Measurements from ENCODE around the gene KRT6A.

Gene KRT6A

DNA sequence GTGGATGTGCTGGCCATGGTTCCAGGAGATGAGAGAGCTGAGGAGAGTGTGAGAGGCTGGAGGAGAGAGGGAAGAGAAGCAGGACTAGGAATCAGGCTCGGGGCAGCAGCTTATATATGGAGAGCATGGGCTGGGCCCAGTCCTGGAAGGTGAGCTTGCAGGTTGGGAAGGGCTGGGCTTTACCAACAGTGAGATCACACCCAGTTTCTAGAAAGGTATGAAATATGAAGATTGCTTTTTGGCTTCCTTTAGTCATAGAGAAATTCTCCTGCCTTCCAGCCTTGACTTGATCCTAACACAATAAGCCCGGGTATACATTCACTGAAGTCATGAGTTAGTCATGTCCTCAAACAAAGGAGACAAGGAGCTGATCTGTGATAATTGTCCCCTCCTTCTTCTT lies at the start of gene KRT6A:
Gene KRT6A (minus strand): TSS at position 86 of the 400 bp plus-strand sequence. CDS start 69 bp downstream, at position 17.
- DNase-seq, result no peak

DNA sequence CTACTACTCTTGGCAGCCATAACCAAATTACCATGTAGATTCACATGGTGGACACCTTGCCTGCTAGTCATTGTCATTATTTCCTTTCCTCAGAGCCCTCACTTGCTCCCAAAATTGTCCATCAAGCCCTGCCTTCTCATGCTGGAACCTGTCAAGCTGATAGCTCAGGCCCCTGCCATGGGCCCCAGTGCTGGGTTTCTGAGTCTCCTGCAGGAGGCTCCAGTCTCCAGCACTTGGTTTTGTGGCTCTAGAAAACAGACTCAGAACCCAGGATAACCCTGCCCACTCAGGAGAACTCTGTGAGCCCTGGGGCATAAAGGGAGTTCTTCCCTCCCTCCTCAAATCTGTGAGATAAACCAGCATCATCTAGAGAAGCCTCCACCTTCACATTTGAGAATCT lies 49.1 kb upstream of the KRT6A start:
- no peak for DNase-seq

DNA sequence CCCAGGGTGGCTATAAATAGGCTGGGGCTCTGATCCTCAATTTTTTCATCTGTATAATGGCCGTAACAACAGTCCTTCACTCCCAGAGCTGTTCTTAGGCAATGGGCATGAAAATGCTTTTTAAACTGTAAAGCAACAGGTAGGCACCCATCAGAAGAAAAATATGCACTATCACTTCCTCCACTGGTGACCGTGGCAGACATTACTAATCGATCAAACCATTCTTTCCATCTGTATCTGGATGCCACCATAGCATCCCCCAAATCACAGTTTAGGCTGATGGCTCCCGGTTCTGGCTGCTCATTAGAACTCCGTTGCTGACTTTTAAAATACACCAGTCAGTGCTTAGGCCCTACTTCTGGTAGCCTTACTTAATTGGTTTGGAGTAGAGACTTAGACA lies 48.7 kb upstream of the KRT6A start:
- no peak for DNase-seq

DNA sequence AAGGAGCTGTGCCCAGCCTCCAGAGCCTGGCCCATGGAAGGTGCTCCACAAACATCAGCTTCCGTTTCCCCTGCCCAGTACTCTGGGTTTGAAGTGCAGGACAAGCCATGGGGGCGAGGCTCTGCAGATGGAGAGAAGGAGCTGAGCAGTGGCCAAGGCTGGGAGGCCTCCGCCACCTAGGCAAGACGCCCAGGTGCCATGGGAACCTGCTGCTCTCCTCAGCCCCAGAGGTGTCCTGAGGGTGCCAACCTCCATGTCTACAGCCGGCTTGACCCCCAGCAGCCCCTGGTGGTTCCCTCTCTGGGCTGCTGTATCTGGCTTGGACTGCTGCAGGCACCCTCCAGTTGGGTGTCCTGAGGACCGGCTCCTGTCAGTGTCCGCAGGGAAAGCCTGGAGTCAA lies 47.5 kb upstream of the KRT6A start:
- no peak for DNase-seq

DNA sequence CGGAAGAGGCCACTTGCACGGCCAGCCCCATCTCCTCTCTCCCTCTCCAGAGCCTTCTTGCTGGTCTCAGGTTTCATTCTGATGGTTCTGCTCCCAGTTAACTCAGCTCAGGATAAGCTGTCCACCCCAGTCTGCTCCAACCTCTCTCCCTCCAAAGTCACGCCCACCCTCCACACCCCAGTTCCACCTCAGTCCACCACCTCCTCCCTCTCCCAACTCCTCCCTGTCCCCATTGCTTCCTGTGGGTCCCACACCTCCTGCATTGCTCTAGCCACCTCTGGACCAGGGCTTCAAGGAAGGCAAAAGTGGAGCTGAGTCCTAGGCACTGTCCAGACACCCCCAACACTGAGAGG lies 46.7 kb upstream of the KRT6A start:
- DNase-seq, result no peak

DNA sequence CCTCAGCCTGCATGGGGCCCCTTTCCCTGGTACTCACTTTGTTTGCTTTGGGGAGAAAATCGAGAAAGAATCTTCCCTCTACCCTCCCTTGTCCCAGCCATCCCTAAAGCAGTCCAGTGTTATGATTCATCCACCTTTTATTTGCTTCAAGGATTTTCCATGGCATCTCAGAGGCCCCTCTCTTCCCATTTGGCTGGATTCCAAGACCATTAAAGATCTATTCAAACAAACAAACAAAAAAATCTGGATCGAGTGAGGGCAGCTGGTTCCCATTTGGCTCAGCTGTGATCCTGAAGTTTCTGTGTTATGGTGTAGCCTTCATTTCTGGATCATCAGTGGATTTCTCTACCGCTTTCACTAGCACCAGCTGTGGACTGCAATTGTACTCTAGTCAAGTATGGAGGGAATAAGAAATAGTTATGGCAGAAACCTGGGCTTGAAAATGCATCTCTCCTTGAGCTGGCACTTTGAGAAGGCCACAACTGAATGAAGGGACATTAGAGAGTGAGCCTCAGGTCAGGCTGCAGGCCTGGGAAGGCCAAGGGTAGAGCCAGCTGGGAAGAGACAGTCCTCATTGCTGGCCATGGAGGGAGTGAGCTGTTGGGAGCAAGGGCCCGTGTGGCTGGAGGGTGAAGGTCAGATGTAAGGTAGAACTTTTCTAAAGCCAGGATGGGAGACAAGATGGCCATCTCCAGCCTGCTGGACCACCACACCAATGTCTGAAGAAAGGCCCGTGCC lies 46.2 kb upstream of the KRT6A start:
- DNase-seq, result peak; percentile 41

DNA sequence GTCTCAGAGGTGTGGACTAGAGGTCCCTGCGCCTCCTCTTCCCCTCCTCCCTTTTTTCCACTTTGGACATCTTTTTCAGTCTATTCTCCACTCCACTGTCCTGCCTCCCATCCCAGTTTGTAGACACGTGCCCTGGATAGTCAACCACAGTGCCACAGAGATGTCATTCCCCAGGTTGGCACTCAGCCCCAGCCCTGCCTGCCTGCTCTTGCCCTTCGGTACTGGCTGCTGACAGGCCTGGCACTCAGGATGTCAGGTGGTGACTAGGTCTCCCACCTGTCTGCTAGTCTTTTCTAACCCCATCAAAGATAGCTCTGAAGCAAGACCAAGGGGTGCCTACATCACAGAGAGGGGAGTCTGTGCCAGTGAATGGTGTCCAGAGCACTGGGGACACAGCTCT lies 44.0 kb upstream of the KRT6A start:
- DNase-seq, result no peak

DNA sequence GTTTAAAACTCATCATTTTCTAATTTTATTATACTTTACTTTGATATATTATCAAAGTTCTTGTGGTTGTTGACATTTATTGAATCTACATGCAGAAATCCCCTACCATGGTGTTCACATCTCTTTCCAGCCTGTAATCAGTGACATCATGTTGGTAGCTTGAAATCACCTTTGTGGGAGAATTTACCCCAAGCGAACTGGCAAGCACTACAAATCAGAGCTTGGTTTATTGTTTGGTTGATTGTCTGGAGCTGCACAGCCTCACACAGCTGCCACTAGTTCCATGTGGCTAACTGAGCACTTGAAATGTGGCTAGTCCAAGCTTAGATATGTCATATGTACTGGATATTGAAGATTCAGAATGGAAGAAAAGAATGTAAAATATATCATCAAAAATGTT lies 42.5 kb upstream of the KRT6A start:
- DNase-seq, result no peak

DNA sequence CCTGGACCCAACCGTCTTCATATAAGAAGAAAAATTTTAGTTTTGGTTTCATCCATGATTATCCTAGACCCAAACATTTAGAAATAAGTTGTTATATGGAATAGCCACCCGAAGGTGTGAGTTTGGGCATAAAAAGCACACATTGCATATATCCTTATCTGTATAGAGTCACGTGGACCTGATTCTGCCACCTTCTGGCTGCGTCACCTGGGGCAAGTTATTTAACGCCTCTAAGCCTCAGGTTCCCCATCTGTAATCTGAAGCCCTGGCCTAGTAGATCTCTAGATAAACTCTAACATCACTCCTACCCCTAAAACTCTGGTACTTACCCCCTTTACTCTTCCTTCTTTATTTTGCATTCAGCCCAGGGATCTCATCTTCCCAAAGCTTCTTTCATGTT lies 41.4 kb upstream of the KRT6A start:
- DNase-seq, result no peak

DNA sequence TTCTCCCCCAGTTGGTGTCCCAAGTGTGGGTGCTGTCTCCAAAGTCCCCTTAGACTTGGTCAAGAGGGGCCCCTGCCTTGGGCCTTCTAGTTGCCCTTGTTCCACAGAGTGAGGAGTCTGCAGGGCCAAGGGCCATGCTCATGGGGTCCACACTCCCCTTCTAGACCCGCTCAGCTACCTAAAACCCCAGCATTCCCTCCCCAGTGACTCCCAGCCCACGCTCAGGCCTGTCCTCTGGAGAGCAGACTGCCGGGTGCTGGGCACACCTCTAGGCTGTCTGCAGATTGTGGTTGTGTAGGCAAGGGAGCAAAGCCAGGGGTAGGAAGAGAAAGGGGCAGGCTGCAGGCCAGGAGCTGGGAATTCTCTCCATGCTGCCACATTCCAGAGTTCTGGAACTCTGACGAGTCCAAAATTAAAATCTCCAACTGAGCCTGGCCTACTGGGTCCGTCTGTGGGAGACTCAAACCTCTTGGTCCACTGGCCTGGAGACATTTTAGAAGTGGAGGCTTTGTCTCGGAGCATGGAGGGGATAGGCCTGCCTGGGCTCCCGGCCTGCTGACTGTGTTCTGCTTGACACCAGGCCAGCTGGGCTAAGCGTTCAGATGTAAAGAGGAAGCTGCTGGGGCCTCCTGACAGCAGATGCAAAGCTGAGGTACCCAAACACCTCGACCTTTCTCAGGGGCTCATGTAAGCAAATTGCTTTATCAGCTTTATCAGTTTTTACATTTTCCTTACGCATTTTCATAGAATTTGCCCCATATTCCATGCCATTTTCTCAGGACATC lies 40.8 kb upstream of the KRT6A start:
- no peak for DNase-seq

DNA sequence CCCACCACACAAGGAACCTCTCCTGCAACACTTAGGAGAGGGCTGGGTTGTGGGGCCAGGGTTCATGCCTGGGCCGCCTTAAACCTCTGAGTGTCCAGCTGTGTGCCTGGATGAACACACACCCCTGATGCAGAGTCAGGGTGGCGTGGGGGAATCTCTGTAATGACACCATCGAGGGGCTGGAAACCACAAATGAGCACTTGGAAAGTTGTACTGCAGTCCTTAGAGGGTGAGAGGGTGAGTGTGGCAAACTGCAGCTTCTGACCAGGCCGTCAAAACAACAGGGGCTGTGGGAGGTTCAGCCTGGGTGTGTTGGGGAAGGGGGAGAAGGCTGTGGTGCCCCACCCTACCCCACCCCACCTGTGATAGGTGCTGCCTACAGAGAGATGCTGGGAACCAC lies 39.6 kb upstream of the KRT6A start:
- DNase-seq, result no peak

DNA sequence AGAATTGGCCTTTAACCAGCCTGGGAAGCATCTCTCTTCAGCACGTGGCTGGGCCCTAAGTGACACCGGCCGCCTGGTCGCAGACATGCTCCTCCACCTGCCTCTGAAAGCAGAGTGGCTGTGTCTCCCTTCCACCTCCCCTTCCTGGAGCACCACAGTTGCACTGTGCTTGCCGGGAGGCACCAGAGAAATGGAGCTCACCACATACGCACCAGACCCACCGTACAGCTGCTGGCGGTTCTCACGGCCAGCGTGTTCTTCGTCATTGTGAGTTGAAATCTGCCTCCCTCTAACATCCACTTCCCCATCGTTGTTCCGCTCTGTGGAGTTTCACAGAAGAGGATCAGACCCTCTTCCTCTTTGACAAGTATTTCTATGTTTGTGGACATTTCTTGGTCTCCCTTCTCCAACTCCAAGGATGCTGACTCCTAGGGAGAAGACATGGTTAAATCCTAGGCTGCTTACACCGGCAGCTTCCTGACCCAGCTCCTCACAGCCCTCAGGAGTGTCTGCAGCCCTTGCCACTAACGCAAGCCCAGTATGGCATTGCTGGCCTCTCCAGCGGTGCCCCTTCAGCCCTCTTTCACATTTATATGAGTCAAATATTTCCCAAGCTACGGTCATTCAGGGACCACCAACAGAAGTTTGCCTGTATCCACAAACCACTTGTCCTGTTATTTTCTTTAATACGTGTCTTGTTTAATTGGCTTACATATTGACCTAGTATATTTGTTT lies 38.7 kb upstream of the KRT6A start:
- DNase-seq, result no peak

DNA sequence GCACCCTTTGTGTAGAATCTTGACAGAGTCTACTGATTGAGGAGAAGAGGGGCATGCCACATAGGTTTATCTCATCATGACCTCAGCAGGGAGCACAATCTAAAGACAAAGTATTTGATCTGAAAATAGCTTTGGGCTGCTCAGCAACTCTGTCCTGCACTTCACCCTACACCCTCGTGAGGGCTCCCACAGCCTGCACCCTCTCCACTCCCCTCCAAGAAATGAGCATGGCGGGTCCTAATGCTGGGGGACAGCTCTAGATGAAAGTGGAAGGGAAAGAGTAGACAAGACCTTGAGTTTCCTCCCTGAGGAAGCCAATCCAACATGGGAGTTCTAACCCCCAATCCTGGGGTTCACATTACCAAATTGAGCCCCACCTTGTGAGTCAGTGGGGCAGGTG lies 37.8 kb upstream of the KRT6A start:
- no peak for DNase-seq

DNA sequence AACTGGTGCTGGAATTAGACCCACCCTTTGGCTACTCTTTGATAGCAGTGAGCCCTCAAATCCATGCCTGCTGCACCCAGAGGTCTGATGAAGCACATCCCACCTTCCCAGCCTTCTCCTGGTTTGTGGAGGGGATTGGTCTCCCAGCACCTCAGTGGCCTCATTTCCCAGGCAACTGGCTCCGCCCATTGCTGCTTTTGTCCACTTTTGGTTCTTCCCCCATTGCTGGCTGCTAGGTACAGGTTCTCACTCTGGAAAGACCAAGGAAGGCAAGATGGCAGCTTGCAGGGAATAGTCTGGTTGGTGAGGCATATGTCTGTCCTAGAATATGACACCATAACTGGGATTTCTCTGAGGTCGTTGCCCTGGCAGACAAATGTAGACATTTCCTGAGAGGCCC lies 37.3 kb upstream of the KRT6A start:
- no peak for DNase-seq

DNA sequence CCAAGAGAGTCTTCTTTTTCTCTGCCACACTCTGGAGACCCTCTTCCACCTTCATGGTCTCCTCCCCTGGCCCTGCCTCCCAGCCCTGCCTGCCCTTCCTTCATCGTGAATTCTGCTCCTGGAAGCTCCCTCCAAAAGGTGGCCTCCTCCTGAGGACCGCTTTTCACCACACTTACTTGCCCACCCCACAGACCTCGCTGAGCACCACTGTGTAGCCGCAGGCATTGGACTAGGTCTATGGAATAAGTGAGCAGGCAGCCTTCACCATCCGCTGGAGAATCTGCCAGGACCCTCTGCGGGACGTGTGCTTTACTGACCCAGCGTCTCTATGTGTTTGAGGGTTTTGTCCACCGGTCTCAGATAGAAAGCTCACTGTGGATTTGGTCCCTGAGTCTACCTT lies 36.8 kb upstream of the KRT6A start:
- DNase-seq, result no peak

DNA sequence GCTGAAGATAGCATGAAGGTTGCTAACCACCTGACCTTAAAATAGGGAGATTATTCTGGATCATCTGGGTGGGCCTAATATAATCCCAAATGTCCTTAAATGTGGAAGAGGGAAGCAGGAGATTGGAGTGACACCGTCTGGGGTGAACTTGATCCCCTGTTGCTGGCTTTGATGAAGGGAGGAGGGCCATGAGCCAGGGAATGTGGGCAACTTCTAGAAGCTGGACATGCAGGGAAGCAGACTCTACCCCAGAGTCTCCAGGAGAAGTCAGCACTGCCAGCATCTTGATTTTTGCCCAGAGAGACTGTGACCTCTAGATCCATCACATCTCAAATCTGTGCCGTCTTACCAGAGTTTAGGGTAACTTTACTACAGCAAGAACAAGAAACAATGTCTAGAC lies 36.4 kb upstream of the KRT6A start:
- DNase-seq, result no peak

DNA sequence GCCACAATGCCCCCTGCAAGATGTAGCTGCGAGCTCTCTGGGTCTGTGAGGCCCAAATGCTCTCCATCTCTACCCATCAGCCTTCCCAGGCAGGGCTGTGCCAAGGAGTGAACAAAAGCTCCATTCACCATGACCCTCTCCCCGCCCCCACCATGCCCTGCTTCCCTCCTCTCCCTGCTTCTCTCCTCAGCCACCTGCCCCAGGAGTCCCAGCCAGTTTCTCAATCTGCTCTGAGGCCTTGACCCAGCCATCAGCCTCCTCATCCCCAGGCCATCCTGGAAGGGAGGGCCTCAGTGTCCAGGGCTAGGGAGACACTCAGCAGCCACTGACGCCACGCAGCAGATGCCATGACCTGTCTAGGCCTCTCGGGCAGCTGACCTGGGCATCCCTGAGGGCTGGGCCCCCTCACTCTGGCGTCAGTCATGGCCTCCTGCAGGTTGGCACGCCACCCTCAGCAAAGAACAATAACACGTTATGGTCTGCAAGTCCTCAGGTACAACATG lies 35.6 kb upstream of the KRT6A start:
- no peak for DNase-seq

DNA sequence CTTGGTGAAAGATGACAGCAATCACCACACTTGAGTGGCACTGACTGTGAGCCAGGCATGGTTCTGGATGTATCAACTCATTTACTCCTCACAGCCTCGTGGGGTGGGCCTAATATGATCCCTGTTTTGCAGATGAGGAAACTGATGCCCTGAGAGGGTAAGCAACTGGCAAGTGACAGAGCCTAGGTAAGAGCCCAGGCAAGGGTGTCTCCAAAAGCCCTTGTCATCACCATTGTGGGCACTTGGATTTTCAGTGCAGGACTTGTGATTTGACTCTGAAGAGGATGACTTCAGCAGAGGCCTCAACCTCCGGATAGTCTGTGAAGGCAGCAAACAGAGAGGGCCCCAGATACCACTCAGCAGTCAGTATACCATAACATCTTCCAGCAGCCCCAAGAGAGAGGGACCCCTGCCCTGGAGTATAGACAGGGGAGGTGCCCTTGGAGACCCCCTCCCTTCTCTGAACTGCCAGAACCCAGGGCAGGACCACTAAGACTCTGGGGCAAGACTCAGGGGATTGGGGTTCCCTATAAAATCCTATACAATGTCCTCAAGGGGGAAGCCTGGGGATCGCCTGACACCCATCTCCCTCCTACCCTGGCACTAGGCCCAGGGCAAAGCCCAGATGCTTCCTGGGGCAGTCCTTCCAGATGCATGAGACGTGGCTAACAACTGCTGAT lies 34.2 kb upstream of the KRT6A start:
- no peak for DNase-seq

DNA sequence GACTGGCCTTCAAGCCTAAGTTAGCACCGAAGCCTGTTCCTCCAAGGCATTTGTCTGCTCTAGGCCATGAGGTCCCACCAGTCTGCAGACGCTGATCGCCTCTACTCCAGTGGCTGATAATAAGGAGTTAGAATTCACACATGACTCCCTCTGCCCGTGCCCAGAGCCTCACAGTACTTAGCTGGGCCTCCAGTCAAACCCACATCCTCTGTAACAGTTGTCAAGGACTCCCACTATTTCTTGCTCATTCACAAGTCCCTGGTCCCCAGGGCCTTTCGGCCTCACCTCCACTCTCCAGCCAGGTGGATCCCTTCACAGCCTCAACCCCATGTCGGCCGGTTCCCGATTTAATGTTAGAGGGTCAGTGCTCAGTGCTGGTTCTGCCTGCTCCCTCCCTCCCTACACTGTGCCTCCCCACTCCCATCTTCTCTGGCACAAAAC lies 33.5 kb upstream of the KRT6A start:
- no peak for DNase-seq

DNA sequence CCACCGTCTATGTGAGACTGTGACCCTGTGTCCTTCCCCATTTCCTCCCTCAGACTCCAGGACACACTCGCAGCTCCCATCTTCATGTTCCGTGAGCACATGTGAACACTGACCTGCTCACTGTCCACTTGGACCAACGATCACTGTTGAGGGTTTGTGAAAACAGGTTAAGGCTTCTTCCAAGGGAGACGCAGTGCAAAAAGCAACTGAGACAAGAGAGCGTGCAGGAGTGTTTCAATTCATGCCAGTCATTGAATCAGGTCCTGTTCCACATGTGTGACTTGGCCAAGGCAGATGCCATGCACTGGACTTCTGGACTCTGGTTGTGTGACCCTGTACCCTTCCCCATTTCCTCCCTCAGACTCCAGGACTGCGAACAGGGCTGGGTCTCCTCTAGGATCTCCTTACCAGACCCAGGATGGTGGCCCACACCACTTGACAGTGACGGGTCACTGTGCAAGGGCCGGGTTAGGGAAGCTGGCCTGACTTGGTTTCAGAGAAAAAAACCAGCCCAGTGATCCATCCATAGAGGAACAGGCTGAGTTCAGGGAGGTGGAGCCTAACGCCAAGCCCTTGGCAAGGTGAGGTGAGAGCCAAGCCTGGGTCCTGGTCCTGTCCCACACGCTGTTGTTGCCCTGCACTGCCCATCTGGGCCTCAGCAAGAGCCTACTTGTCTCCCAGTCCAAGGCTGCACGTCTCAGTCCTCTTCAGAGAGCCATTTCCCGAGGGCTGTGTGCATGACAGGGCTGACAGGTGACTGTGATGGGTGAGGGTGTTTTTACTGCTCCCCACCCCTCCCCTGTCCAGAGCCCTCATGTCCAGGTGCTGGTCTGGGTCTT lies 32.8 kb upstream of the KRT6A start:
- DNase-seq, result no peak

DNA sequence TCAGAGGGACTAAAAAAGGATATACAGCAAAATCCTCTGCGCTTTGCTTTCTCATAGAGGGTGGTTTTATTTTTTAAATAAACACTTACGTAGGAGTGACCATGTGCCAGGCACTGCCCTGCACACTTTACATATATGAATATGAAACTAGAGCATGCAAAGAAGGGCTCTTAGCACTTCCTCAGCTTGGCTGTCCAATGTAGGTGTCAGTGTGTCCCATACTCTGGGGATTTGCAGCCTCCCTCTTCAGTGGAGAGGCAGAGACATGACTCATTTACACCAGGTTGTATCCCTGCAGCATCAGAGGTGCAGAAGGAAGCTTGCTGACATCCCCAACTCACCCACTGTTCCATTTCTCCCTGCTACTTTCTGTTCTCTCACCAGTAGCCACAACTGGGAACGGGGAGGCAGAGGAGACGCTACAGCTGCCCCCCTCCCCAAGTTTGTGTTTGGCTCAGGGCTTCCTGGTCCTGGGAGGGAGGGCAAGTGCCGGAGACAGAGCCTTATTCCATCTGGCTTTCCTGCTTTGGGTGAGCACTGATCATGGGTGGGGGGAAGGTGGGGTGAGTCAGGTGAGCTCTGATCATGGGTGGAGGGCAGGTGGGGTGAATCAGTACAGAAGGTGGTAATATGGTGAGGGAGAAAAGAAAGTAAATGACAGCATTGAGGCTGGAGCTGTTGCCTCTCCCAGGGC lies 32.0 kb upstream of the KRT6A start:
- DNase-seq, result no peak

Measured in HCEC 1CT (cell line).